Common myeloid progenitor, CD34-positive (primary cell): ENCODE data around the gene SLC49A4.

Experiments used
- CTCF ChIA-PET: fragments of 350-600 bp; sonication (Branson Sonifier 250); formaldehyde crosslinking; loops from one replicate; lab custom pipeline; 2021; ENCODE audit warnings: antibody characterized with exemption; lab: Charles Lee
- POLR2A ChIA-PET: fragments of 350-600 bp; sonication (Branson Sonifier 250); formaldehyde crosslinking; loops from one replicate; lab custom pipeline; 2021; ENCODE audit warnings: antibody characterized with exemption; lab: Charles Lee
- DNase-seq, 3 donors: peaks; one replicate each; pipeline versions ENCODE4 v3.0.0 to v3.0.0-alpha.2; 2013
- H3K27ac ChIP-seq, 2 experiments: 1 replicate in 1 of 2; 2 replicates in 1 of 2; pipeline ENCODE4 v1.7.0; 2013; ENCODE audit warnings: inconsistent platforms in 2 of 2, low read length in 2 of 2, mild to moderate bottlenecking in 2 of 2, low read depth in 1 of 2, moderate library complexity in 1 of 2; ENCODE audit not compliant: severe bottlenecking in 2 of 2, insufficient read depth in 1 of 2, poor library complexity in 1 of 2
- H3K27me3 ChIP-seq, 5 experiments: replicated peaks in 2 of 5; 1 replicate in 3 of 5; 2 replicates in 2 of 5; pipeline versions ENCODE4 v1.6.1 to v1.7.0; 2013; ENCODE audit warnings: low read length in 4 of 5, mild to moderate bottlenecking in 2 of 5, moderate library complexity in 2 of 5, inconsistent platforms in 1 of 5; ENCODE audit not compliant: insufficient read depth in 5 of 5, control insufficient read depth in 4 of 5
- H3K36me3 ChIP-seq, 4 experiments: 1 replicate in 2 of 4; 2 replicates in 2 of 4; pipeline versions ENCODE4 v1.6.1 to v1.7.0; 2013; ENCODE audit warnings: low read length in 3 of 4, control low read depth in 1 of 4, mild to moderate bottlenecking in 1 of 4; ENCODE audit not compliant: control insufficient read depth in 4 of 4, insufficient read depth in 4 of 4
- H3K4me1 ChIP-seq, 4 experiments: 1 replicate in 3 of 4; 2 replicates in 1 of 4; pipeline versions ENCODE4 v1.6.1 to v1.7.1; 2013; ENCODE audit warnings: low read length in 3 of 4, mild to moderate bottlenecking in 3 of 4, control low read depth in 1 of 4, inconsistent platforms in 1 of 4, moderate library complexity in 1 of 4; ENCODE audit not compliant: control insufficient read depth in 4 of 4, insufficient read depth in 4 of 4; ENCODE audit errors: control extremely low read depth in 1 of 4
- H3K4me3 ChIP-seq, 7 experiments: 1 replicate in 4 of 7; 2 replicates in 3 of 7; pipeline versions ENCODE4 v1.5.1 to v1.7.0; 2013; ENCODE audit warnings: mild to moderate bottlenecking in 7 of 7, low read length in 6 of 7, moderate library complexity in 6 of 7, inconsistent platforms in 2 of 7, low read depth in 2 of 7, control low read depth in 1 of 7; ENCODE audit not compliant: insufficient read depth in 4 of 7, control insufficient read depth in 1 of 7; ENCODE audit errors: extremely low read depth in 1 of 7
- H3K9me3 ChIP-seq, 5 experiments: 1 replicate in 4 of 5; 2 replicates in 1 of 5; pipeline versions ENCODE4 v1.6.1 to v1.7.1; 2013; ENCODE audit warnings: low read length in 4 of 5, mild to moderate bottlenecking in 2 of 5, inconsistent platforms in 1 of 5, low read depth in 1 of 5, moderate library complexity in 1 of 5; ENCODE audit not compliant: control insufficient read depth in 4 of 5, insufficient read depth in 2 of 5; ENCODE audit errors: control extremely low read depth in 1 of 5
- WGBS: methylation state at CpG from one replicate; pipeline ENCODE4 v1.1.5; 2013; ENCODE audit not compliant: insufficient coverage; 5-methylcytosine and 5-hydroxymethylcytosine counted together

Gene SLC49A4

DNA sequence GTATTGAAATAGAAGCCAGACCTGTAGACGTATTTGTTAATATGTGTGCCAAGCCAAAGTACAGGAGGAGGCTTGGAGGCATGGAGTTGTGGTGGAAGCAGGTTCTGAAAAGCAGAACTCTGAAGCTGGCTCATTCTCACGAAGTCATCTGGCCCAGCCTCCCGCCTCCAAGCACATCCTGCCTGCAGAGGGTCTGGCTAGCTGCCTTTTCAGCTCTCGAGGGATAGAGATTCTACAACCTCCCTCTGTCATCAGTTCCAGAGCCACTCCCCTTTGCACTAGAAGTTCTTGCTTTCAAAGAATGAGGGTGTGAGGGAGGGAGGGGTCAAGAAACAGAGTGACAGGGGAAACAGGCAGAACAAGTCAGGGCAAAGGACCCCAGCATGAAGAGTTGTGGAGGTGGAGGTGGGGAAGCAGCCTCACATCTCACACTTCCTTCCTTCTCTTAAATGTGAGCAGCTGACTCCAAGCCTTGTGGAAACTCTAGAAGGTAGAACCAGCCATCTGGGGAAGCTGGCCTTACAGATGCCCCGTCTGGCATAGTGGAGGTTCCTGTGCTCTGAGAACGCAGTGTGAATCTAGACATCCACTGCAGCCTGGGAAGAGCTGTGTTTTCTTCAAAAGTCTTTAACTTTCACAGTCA, 95.3 kb downstream of the SLC49A4 start:
- DNase-seq: peak; percentile 71 to 94 (median 92)
- Histone ChIP-seq H3K27ac (no peak overlapping the region), H3K9me3 (no peaks in the 10 kb centered on the region), H3K4me1 (peaks cover 3 to 36% (median 17%) of the 10 kb centered on the region in 4 experiments), H3K36me3 (peaks cover 0 to 3% (median 0%) of the 10 kb centered on the region in 4 experiments), H3K4me3 (no peak overlapping the region), H3K27me3 (no peaks in the 10 kb centered on the region)
- POLR2A ChIA-PET: no interaction called here
- CTCF ChIA-PET: interaction anchor here (0.8 to 2.3 kb wide), 6 partner anchors 31 to 625 kb away, joined by 3 to 9 read pairs (median 3); partner anchors contain the start of gene PDIA5
- 0% methylated on average over 4 of the region's 6 CpGs for WGBS

DNA sequence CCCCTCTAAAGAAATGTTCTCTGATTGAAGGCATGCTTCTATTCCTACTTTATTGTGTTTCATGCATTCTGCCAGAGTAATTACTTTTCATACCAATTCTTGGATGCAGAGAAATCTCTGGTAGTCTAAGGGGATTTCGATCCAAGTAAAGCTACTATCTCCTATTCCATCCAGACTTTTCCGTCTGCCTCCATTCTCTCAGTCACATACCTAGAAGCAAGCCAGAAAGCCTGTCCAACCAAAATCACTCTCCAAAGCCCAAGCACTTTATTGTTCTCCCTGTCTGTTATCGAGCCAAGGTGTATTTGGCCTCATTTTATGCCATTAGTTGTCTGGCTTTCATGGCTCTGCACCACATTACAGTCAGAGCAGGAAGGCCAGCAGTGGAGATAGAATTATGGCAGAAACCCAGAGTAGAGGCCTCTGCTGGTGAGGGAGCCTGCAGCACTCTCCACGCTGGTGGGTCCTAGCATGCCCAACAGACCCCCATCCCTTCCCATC, 95.9 kb downstream of the SLC49A4 start:
- ChIA-PET CTCF (interaction anchor here (0.8 to 2.3 kb wide), 4 partner anchors 30 to 625 kb away, joined by 3 to 9 read pairs (median 4); no protein-coding TSS in a partner anchor), POLR2A (no interaction called here)
- Histone ChIP-seq H3K4me3 (no peak overlapping the region), H3K27me3 (no peaks in the 10 kb centered on the region), H3K27ac (no peak overlapping the region), H3K4me1 (peaks cover 3 to 36% (median 17%) of the 10 kb centered on the region in 4 experiments), H3K36me3 (peaks cover 0 to 3% (median 0%) of the 10 kb centered on the region in 4 experiments), H3K9me3 (no peaks in the 10 kb centered on the region)
- no peak for DNase-seq
- WGBS: no CpG with 5 or more reads among the region's 4 CpGs

DNA sequence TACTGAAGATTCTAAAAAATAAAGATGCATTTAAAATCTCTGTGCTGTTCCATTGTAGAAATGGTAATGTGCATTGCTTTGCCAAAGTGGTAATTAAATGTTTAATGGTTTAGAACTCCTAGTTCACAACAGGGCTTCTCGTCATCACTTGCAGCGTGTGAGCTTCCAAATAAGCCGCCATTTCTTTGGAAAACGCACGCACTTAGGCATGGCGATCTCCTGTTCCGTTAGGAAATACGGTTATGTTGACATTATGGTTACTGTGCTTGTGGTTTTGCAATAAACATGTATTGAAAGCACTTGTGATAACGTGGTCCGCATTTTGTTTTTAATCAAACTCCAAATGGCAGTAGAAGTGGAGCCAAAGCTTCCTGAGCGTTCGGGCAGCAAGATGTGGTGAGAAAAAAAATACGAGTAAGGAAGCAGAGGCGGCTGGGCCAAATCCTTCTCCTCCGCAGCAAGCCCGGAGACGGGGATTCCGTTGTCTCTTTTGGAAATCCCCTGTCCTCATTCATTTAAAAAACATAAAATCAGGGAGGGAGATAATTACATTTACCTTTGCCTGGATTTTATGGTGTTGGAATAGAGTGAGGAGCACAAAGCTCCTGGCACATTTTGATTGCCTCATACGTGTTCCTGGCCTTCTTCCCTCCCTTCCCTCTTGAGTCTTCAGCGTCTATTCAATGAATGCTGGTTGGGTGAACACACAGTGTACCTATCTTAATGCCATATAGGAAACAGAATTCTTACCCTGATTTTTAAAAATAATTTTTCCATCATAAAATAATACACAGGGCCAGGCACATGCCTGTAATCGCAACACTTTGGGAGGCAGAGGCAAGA, 97.5 kb downstream of the SLC49A4 start:
- POLR2A ChIA-PET: no interaction called here
- DNase-seq: no peak
- no peak overlapping the region for H3K27ac ChIP-seq
- no peaks in the 10 kb centered on the region for H3K27me3 ChIP-seq
- no peaks in the 10 kb centered on the region for H3K36me3 ChIP-seq
- H3K4me3 ChIP-seq: no peak overlapping the region
- no peaks in the 10 kb centered on the region for H3K9me3 ChIP-seq
- peaks cover 3 to 31% (median 17%) of the 10 kb centered on the region in 4 experiments for H3K4me1 ChIP-seq
- CTCF ChIA-PET: interaction anchor here (1.4 kb wide), 1 partner anchor 137 kb away, joined by 4 read pairs; no protein-coding TSS in a partner anchor
- 94% methylated on average over 14 of the region's 21 CpGs for WGBS

DNA sequence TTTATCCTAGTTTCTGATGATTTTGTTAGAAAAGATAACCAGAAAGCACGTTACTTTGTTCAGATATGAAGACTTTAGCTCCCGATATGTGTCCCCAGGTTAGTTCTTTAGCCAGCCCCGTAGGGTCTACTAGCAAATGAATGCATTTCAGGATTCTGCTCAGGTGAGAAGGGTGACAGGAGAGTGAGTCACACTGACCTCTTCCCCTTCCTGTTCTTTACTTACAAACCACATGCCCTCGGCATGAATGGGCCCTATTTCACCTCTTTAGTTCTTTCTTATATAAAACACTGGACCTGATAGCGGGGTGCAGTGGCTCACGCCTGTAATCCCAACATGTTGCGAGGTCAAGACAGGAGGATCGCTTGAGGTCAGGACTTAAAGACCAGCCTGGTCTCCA, 98.4 kb downstream of the SLC49A4 start:
- Histone ChIP-seq H3K36me3 (no peaks in the 10 kb centered on the region), H3K9me3 (no peaks in the 10 kb centered on the region), H3K27ac (no peak overlapping the region), H3K4me1 (peaks cover 3 to 31% (median 17%) of the 10 kb centered on the region in 4 experiments), H3K4me3 (no peak overlapping the region), H3K27me3 (no peaks in the 10 kb centered on the region)
- 83% methylated on average over 8 of the region's 8 CpGs for WGBS
- POLR2A ChIA-PET: no interaction called here
- peak in 2 of 3 donors; percentile 18 to 37 for DNase-seq
- CTCF ChIA-PET: no interaction called here

DNA sequence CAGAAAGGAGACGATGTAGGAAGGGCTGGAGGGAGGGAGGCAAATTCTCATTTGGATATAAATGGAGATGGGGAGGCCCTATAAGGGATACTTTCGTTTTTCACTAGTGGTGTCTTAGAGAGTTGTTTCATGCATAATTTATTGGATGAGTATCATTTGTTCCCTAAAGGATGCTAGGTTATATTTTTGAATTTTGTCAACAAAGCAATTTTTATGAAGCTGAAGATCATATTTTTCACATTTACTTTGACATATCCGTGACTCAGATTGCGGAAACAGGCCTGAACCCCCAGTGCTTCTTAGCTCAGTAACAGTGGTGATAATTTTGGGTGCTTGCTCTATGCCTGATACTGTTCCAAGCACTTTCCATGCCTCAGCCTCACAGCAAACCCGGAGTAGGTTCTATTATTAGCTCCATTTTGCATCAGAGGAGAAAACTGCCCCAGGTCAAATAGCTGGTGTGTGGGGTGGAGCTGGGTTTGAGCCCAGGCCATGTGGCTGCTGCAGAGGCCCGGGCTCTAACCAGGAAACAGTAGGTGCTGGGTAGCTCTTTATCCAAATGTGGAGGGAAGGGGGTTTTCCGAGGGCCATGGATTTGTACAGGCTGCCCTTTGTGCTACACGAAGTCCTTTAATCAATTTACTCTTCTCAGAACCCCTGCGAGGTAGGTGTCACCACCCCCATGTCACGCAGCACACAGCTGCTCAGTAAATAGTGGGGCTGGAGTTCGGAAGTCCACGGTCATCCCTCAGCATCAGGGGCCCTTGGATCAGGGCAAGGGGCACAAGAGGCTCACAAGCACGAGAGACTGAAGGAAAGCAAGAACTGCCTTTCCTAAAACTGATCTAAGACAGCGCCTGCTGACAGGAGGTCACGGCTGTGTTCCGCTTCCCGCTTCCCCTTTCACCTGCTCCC, 99.1 kb downstream of the SLC49A4 start:
- no peaks in the 10 kb centered on the region for H3K36me3 ChIP-seq
- H3K27me3 ChIP-seq: no peaks in the 10 kb centered on the region
- no peak overlapping the region for H3K27ac ChIP-seq
- no peak for DNase-seq
- 91% methylated on average over 12 of the region's 17 CpGs for WGBS
- CTCF ChIA-PET: no interaction called here
- H3K4me1 ChIP-seq: peaks cover 3 to 31% (median 17%) of the 10 kb centered on the region in 4 experiments
- POLR2A ChIA-PET: no interaction called here
- H3K9me3 ChIP-seq: no peaks in the 10 kb centered on the region
- no peak overlapping the region for H3K4me3 ChIP-seq

DNA sequence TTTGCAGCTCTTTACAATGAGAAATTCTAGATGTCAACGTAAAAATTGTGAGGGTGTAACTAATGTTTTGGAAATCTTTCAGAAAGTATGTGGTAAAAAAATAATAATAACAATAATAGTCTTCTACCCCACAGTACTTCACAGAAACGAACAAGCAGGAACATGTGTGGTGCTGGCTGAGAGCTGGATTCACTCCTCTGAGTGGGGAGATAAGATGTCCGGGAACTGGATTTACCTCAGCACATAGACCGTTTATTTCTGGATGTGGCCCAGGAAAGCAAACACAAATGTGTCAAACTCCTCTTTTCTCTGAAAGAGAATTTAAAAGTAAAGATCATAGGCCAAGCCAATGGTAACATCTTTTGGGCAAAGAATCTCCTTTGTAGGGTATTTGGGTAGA, 103.4 kb downstream of the SLC49A4 start:
- H3K27ac ChIP-seq: no peak overlapping the region

More for the DNA sequence above, 103.4 kb downstream of the SLC49A4 start:
- 100% methylated on average over 1 of the region's 4 CpGs for WGBS
- CTCF ChIA-PET: interaction anchor here (0.6 to 1.0 kb wide), 2 partner anchors 13 to 15 kb away, joined by 3 read pairs; no protein-coding TSS in a partner anchor
- Histone ChIP-seq H3K4me3 (no peak overlapping the region), H3K4me1 (peaks cover 0 to 5% (median under 1%) of the 10 kb centered on the region in 4 experiments), H3K36me3 (no peaks in the 10 kb centered on the region), H3K9me3 (no peaks in the 10 kb centered on the region), H3K27me3 (no peaks in the 10 kb centered on the region)
- POLR2A ChIA-PET: no interaction called here
- no peak for DNase-seq
